ENCODE results near the gene SELENOS.

GRCh38 chr15:101307897-101308603 is 30.8 kb upstream of the SELENOS start:
- TF ChIP-seq ZNF274 (IDR thresholded peaks at IDR 0.05; ENCODE audit: low read depth, low read length) (no peak), YY1 (IDR thresholded peaks at IDR 0.05; ENCODE audit: insufficient read depth, insufficient read length) (no peak)

Data from NT2/D1 (cell line).